NCI-H2107 treated with DMSO at 0.1 percent for 48 hours (cell line): ENCODE measurements around the gene SARM1.
"Not testable (repeated sequence)": the region's sequence is repeated elsewhere in the genome, so short reads cannot be mapped to it uniquely, and the experiment has no call there.

Experiments used
- DNase-seq: peaks from one replicate; lab custom pipeline; 2025; ENCODE audit not compliant: unreplicated experiment; lab: John Stamatoyannopoulos, UW

The SARM1 gene

DNA sequence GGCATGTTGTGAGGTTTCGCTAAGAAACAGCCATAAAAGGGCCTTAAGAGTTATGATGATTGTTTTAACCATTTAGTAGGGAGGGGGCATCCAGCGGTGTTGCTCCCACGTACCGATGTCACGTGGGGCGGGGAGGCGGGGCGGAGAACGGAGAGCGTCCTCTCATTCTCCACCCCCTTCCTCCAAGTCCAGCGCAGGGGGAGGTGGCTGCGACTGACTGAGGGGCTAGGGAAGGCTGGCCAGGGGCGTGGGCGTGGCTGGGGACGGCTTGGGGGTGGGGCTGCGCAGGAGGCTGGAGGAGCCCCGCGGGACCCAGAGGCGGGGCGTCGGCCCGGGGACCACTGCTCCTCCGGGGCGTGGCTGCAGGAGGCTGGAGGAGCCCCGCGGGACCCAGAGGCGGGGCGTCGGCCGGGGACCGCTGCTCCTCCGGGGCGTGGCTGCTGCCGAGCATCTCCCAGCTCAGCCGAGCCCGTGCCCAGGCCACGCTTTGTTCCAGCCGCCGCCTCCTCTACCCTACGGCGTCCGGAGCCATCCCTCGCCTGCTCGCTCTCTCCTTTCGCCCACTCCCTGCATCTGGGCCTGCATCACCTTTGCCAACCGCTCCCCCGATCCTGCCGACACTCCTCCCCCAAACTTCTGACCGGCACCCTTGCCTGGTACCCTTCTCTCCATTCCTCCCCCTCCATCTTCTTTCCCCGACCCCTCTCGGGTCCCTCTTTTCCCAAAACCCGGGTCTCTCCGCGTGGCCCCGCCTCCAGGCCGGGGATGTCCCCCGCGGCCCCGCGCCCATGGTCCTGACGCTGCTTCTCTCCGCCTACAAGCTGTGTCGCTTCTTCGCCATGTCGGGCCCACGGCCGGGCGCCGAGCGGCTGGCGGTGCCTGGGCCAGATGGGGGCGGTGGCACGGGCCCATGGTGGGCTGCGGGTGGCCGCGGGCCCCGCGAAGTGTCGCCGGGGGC, at the start of gene SARM1:
TSS of gene SARM1 (plus strand) at position 450 of the 958 bp plus-strand sequence. CDS start at position 789, 339 bp downstream.
- DNase-seq, result peak; percentile 56

DNA sequence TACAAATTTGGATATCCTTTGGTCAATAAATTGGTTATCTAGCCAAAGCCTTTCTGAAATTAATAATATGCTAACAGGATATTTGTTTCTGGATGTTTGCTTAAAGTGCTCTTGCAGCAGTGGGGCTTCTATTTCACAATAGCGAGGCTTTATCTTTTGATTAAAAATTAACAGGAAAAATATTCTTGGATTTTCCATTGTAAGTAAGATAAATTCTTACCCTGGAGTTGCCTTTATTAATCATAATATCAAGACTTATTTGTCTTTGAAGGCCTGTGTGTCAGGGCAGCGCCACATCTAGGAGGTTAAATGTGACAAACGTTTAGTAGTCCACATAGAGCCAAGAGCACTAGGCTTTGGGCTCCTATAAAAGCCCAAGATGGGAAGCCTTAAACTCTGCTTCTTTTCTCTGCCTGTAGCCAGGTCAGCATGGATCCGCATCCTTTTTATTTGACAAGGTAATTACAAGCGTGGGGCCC, 47.2 kb upstream of the SARM1 start:
- DNase-seq, result no peak

DNA sequence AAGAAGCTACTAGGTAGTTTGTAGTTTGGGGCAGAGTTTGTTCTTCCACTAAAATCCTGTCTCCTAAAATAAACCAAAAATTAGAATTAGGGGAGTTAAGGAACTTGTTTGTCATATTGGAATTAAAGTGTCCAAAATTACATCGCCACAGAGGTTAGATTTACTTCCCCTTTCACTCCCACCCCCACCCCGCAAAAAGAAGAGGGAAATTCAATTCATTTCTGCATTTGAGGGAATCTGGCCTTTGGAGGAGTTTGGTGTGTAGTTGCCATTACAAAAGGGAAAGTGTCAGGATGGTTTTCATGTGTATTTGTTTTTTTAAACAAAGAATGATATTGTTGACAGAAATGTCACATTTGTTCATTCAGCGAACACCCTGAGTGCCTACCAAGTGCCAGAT, 46.7 kb upstream of the SARM1 start:
- no peak for DNase-seq

DNA sequence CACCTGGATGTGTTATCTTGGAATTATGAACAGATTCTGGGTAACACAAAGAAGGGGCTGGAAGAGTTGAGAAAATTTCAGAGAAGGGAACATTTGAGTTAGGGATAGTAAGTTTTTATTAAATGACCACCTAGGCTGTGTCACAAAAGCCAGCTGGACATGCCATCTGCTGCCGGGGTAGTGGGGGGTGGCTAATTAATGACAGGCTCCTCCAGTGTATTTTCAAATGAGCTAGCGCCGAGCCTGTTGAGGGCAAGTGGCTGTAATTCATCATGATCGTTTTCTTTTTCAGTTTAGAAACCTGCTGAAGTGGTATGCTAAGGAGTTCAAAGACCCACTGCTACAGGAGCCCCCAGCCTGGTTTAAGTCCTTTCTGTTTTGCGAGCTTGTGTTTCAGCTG, 46.3 kb upstream of the SARM1 start:
- DNase-seq, result no peak

DNA sequence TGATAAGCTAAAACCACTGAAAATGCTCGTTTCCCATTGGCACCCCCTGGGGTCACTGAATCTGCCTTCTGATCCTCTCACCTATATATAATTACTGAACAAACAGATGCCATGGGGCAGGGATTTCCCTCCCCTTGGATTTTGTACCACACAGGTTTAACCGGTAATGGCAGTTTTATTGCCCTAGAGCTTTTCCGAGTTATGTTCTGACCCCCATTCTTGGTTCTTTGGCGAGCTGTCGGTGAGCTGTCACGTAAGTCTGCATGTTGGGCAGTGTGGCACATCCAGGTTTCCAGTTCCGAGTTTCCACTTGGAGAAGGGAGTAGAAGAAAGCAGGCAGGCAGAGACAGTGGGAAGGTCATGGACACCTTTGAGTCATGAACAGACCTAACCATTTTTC, 45.4 kb upstream of the SARM1 start:
- no peak for DNase-seq

DNA sequence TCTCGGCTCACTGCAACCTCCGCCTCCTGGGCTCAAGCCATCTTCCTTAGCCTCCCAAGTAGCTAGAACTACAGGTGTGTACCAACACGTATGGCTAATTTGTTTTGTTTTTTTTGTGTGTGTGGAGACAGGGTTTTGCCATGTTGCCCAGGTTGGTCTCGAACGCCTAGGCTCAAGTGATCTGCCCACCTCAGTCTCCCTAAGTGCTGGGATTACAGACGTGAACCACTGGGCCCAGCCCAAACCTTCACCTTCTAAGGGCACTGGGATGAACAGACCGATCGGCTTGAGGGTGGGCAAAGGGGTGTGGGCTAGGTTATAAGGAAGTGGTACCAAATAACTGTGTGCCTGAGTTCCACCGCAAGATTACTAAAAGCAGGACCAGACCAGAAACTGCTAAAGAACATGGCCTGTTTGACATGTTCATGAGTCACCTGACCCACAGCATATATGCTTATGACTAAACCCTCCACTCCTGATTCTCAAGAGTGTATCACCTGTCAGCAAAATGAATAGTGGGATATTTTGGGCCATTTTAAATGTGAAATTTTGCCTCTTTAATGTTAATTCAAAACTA, 44.4 kb upstream of the SARM1 start:
- DNase-seq, result no peak

DNA sequence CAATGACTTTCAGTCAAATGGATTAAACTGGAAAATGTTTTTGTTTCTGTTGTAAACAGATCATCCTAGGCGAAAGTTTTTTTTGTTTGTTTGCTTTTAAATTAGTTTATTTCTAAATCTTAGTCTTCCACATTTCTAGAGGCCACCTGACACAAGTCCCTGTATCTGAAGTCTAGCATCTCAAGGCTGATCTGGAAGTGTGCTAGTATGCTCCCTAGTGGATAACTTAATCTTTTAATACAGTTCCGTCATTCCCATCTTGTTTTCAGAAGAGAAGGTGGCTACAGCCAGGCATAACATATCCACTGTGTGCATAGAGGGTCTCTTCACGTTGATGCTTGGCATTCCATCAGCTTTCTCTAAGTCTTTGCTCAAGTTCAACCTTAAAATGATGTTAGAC, 43.8 kb upstream of the SARM1 start:
- DNase-seq, result no peak

DNA sequence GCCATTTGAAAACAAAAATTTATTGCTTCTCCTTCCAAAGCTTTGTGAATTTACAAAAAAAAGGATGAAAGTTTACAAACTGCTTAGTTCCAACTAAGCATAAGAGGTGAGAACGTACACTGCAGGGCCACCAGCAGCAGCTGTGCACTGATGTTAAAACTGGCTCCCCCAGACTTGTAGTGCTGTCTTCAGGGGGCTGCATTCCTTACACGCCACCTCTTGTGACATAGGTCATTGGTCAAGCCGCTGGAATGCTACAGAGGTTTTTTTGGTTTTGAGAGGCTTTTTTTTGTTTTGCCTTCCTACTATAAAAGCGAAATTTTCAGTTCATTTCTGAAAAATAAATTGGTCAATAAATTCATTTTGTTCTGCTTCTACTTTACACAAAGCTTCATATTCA, 43.2 kb upstream of the SARM1 start:
- no peak for DNase-seq

DNA sequence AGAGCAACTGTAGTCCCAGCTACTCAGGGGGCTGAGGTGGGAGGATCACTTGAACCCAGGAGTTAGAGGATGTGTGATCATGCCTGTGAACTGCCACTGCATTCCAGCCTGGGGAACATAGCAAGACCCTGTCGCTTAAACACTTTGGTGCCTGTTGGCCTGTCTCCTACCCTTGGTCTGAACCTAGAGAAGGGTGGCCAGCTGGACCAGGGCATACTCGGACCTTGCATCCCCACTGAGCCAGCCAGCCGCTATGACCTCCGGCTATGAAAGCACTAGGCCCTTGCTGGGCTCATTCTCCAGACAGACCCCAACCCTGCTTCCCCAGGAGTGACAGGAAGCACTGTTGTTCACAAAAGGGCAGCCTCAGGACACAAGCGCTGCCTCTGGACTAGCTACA, 40.8 kb upstream of the SARM1 start:
- DNase-seq, result no peak

DNA sequence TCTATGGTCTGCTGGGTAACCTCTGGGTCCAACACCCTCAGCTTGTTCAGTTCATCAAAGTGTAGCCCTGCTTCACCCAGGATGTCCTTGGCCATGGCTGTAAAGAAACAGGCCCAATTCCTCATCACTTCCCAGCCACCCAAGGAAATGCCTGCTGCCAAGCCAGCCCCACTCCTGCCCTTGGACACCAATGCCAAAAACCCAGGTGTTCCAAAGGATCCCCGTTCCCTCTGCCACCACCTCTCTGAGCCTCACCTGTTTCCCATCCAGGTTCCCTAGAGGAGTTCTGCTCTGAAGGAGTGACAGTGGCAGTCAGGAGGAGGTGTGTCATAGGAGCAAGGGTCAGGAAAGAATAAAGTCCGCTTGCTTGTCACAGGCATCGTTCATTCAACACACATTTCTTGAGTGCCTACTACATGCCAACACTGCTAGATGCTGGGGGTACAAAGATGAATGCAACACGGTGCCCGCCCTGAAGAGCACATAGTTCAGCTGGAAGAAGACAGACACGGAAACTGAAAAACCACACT, 39.5 kb upstream of the SARM1 start:
- DNase-seq, result no peak

DNA sequence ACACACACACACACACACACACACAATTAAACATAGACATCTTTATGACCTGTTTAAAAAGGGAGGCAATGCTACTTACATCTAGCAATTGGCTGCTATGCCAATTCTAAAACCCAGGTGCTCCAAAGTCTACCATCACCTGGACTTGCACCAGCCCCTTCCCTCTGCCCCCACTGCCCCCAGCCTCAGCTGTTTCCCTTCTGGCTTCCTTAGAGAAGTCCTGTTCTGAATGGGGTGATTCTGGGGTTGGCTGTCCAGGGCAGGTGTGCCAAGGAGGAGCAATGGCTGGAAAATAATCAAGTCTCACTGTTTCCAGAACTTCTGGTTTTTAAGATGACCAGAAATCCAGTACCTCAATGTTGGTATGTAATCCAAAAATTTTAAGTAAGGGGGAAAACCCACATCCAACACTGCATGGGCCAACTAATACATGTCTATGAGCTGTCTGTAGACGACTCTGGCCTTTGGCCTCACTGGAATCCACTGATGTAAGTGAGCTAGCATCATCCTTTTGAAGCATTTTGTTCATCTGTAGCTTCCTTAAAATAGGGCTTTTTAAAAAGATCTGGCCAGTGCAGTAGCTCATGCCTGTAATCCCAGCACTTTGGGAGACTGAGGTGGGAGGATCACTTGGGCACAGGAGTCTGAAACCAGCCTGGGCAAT, 38.3 kb upstream of the SARM1 start:
- no peak for DNase-seq

DNA sequence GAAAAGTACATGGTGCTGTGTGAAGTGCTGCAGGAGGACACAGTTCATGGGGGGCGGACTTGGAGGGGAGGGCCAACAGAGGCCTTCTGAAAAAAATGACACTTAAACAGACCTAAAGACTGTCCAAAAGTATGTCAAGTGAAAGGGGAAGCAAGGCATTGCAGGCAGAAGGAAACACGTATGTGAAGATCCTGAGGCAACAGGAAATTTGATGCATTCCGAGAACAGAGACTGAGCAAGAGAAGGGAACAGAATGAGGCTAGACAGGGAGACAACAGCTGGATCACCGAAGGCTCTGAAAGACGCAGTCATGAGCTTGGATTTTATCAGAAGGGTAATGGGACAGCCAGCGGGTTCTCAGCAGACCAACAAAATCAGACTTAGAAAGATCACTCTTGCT, 37.3 kb upstream of the SARM1 start:
- DNase-seq, result no peak

DNA sequence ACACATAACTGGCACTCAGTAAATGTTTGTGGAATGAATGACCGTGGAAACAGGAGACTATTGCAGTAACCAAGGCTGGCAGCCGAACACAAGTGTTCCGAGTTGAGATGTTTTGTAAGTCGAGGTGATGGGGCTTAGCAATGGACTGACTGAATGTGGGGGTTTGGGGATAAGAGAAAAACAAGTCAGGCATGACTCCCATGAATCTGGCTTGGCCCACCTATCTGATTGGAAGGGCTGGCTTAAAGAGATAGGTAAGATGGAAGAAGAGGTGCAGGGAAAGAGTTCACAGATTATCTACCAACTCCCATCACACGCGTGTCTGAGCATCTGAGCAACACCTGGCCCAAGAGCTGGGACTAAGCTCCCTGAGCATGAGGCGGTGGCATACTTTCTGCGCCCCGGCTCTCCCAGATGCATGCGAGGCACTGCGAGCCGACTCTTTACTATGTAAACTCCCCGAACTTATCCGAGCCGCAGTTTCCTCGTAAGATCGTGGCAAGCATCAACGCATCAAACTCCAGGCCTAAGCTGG, 36.8 kb upstream of the SARM1 start:
- no peak for DNase-seq

DNA sequence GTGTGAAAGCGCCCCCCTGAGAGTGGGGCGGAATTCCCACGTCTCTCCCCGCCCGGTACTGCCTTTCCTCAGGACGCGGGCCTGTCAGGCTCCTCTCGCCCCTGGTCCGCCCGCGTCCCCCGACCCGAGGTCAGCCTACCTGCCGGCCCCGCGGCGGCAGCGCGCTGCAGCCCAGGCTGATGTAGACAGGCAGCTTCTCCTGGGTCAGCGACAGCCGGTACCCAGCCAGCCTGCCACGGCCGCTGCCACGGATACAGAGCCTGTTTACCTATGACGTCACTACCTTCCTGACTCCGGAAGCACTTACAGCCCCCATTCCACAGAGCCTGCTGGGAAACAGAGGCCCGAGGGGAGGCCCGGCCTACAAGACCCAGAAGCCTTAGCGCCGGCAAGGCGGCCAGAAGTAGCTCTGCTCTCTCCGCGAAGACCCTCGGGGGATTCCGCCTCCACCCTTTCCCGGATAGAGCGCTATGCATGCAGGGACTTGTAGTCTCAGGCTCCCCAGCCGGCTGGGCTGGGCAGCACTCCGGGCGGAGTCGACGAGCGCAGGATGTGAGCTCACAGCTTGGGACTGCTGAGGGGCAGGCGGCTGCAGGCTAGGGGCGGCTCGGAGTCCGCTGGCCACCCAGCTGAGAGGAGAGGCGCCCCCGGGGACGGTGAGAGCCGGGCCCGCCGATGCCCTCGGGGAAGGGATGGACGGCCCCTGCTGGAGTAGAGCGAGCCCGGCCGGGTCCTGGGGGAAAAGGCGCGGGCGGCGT, 36.1 kb upstream of the SARM1 start, which contains the start of the genes IFT20 and TNFAIP1:
TSS of gene IFT20 (minus strand) at position 272 of the 758 bp plus-strand sequence. CDS start 3,487 bp downstream, outside the sequence.
TSS of gene TNFAIP1 (plus strand) at position 561 of the 758 bp plus-strand sequence. CDS start 3,761 bp downstream, outside the sequence.
- DNase-seq, result peak; percentile 97

DNA sequence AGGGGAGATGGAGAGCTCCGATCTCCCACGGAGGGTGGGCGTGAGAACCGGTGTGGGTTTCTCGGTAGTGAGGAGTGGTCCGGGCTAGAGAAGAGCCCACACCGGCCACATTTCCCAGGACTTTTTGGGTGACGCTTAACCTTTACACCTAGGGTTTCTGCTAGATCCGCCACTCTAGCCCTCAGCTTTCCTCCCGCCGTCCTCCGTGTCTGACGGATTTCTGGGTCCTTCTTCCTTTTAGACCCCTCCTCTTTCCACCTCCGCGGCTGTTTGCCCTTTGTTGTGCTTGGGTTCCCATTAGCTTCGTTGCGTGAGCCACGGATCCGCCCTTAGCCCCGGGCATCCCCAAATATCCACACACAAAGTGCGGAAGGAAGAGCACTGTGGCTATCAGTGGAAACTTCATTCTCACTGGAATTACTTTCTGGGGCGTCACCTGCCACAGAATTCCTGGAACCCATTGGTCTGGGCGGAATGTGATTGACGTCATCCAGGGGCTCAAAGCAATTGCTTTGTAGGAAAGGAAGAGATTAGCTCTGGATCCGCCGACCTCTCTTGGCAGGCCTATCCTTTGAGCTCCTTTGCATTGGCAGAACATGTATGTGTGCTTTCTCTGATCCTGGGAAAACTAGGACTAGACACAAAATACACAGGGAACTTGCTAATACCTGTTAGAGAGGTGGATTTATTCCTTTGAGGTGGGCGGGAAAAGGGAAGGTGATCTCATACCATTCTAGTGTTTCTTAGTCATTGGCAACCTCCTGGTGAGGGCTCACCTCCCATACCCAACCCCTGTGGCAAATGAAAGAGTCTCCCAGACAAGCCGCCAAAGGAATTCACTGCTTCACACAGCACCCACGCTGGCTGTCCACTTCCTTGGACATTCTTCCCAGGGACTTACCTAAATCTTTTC, 35.3 kb upstream of the SARM1 start:
- peak; percentile 32 for DNase-seq

DNA sequence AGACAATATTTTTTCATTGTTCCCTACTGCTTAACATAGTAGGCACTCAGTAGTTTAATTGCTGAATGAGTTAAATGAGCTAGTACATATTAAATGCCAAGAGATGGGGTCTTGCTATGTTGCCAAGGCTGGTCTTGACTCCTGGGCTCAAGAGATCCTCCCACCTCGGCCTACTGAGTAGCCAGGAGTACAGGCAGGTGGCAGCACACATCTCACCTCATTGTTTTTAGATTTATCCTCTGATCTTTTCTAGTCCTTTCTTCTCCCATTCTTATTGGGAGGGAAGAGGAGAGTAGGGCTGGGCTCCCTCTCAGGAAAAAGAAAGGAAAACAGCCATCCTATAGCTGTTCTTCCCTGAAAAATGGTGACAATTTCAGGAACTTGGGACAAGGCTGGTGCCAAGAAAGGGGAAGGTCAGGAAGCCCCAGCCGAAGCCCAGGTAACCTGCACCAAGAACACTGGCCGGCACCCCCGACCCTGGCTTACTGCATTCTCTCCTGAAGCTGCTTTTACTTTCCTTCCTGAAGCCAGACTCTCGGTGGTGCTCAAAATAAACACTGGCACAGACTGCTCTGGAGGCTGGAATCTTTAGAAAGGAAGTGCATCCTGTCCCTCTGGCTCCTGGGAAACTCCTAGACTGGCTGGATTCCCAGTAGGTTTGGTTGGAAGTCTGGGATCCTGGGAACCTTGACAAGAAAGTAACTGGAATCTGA, 33.3 kb upstream of the SARM1 start:
- no peak for DNase-seq

DNA sequence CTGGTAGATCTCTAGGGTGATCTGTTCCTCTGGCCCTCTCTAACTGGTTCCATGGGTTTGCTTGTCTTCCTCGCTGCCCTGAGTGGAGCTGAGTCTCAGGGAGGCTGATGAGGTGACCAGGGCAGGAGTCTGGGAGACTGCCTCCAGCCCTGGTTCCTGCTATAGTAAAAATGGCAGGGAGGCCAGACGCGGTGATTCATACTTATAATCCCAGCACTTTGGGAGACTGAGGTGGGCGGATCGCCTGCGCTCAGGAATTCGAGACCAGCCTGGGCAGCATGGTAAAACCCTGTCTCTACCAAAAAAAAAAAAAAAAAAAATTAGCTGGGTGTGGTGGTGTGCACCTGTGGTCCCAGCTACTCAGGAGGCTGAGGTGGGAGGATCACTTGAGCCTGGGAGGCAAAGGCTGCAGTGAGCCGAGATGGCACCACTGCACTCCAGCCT, 32.7 kb upstream of the SARM1 start:
- not testable (repeated sequence) for DNase-seq

DNA sequence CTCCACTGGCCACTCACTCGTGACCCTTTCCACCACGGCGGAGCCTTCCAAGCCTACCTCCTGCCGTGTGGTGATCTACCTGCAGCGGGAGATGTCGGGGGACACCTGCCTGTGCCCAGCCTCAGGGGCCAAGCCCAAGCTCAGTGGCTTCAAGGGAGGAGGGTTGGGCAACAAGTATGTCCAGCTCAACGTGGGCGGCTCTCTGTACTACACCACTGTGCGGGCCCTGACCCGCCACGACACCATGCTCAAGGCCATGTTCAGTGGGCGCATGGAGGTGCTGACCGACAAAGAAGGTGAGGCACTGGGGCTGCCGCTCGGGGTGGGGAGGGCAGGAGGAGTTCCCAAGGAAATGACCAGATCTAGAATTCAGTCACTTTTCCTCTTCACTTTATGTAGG, 32.1 kb upstream of the SARM1 start:
- DNase-seq, result no peak
